SU-DHL-6 (cell line): ENCODE results near the gene MORC2.

Experiments used
- EZH2phosphoT487 ChIP-seq: fragments of 200-600 bp; sonication (generic), shearing (Covaris generic); conservative IDR thresholded peaks from 2 replicates; pipeline ENCODE4 v1.6.1; 2018; ENCODE audit warnings: mild to moderate bottlenecking, antibody characterized with exemption, low read length, moderate library complexity, mixed read lengths
- TF ChIP-seq, protein P1 (sequence below): fragments of 200-600 bp; sonication (generic); IDR thresholded peaks from one replicate; pipeline ENCODE4 v1.5.1; 2017; ENCODE audit warnings: antibody characterized with exemption, mild to moderate bottlenecking, low read length, moderate library complexity; ENCODE audit not compliant: insufficient read depth, poor library complexity, severe bottlenecking

DNA sequence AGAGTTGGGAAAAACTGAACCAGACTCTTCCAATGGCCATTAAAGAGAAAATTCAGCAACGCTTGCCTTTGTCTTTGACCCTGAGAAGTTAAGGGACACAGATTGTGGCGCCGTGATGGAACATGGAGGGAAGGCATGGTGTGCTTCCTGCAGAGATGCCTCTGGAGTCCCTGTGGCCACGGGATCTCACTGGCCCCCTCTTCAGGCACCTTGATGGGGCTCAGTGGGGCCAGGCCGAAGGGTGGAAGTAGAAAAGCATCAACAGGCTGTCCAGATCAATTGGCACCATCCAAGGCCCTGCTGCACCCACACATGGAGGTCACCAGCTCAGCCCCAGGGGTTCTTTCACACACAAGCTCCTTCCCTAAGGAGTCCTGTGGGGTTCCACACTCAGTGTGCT is 42.9 kb downstream of the MORC2 start:
- TF ChIP-seq, protein P1, sequence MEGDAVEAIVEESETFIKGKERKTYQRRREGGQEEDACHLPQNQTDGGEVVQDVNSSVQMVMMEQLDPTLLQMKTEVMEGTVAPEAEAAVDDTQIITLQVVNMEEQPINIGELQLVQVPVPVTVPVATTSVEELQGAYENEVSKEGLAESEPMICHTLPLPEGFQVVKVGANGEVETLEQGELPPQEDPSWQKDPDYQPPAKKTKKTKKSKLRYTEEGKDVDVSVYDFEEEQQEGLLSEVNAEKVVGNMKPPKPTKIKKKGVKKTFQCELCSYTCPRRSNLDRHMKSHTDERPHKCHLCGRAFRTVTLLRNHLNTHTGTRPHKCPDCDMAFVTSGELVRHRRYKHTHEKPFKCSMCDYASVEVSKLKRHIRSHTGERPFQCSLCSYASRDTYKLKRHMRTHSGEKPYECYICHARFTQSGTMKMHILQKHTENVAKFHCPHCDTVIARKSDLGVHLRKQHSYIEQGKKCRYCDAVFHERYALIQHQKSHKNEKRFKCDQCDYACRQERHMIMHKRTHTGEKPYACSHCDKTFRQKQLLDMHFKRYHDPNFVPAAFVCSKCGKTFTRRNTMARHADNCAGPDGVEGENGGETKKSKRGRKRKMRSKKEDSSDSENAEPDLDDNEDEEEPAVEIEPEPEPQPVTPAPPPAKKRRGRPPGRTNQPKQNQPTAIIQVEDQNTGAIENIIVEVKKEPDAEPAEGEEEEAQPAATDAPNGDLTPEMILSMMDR: no peak
- no peak for TF ChIP-seq EZH2phosphoT487
